Measurements from ENCODE around the gene TRAFD1. TPM values are rescaled to one million over a fixed set of nuclear protein-coding genes. Genes with fewer than 3 reads are reported as not detected.
"Not testable (repeated sequence)": the region's sequence is repeated elsewhere in the genome, so short reads cannot be mapped to it uniquely, and the experiment has no call there.

The TRAFD1 gene
- total RNA-seq, 1 experiment from 2014 or later = 52.1 TPM

DNA sequence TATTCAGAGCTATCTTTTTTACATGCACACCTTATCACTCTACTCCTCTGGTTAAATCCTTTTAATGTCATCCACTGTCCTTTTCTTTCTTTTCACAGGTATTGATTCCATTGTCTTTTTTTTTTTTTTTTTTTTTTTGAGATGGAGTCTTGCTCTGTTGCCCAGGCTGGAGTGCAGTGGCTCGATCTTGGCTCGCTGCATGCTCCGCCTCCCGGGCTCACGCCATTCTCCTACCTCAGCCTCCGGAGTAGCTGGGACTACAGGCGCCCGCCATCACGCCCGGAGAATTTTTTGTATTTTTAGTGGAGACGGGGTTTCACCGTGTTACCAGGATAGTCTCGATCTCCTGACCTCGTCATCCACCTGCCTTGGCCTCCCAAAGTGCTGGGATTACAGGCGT, 24.9 kb upstream of the TRAFD1 start:
- Histone ChIP-seq H3K79me2 (ENCODE audit: low read length) (peaks cover 98% of the 10 kb centered on the region), H3K4me1 (ENCODE audit: low read length) (peaks cover 15% of the 10 kb centered on the region), H3K36me3 (ENCODE audit: insufficient read depth, low read length) (peaks cover 55% of the 10 kb centered on the region), H4K20me1 (ENCODE audit: insufficient read depth, low read depth, low read length) (peaks cover 43% of the 10 kb centered on the region)
- not testable (repeated sequence) for H3K27ac ChIP-seq (ENCODE audit: low read length); H3K9me3 ChIP-seq (ENCODE audit: low read length); H3K4me2 ChIP-seq (ENCODE audit: low read depth, low read length, poor library complexity, severe bottlenecking); H3K9ac ChIP-seq (ENCODE audit: low read length); H3K9me2 ChIP-seq (replicated peaks; ENCODE audit: insufficient read depth, low read length); H3K4me3 ChIP-seq (ENCODE audit: low read length); H3K27me3 ChIP-seq (ENCODE audit: low read length); DNase-seq; H2AFZ ChIP-seq (ENCODE audit: low read length)

- no peak overlapping the region for H2AFZ ChIP-seq (ENCODE audit: low read length)
- H3K27ac ChIP-seq (ENCODE audit: low read length) = no peak overlapping the region
- H3K4me3 ChIP-seq (ENCODE audit: low read length) = no peak overlapping the region
- peaks cover 98% of the 10 kb centered on the region for H3K79me2 ChIP-seq (ENCODE audit: low read length)
- no peak for DNase-seq
- H3K4me1 ChIP-seq (ENCODE audit: low read length) = peaks cover 18% of the 10 kb centered on the region
- H3K9ac ChIP-seq (ENCODE audit: low read length) = no peak overlapping the region
- H3K4me2 ChIP-seq (ENCODE audit: low read depth, low read length, poor library complexity, severe bottlenecking) = no peak overlapping the region
- H3K36me3 ChIP-seq (ENCODE audit: insufficient read depth, low read length) = peaks cover 48% of the 10 kb centered on the region
- peaks cover 48% of the 10 kb centered on the region for H4K20me1 ChIP-seq (ENCODE audit: insufficient read depth, low read depth, low read length)
- no peaks in the 10 kb centered on the region for H3K27me3 ChIP-seq (ENCODE audit: low read length)
- no peaks in the 10 kb centered on the region for H3K9me2 ChIP-seq (replicated peaks; ENCODE audit: insufficient read depth, low read length)
- no peaks in the 10 kb centered on the region for H3K9me3 ChIP-seq (ENCODE audit: low read length)
Observed at GRCh38 chr12:112102127-112102526, 23.2 kb upstream of the TRAFD1 start.

DNA sequence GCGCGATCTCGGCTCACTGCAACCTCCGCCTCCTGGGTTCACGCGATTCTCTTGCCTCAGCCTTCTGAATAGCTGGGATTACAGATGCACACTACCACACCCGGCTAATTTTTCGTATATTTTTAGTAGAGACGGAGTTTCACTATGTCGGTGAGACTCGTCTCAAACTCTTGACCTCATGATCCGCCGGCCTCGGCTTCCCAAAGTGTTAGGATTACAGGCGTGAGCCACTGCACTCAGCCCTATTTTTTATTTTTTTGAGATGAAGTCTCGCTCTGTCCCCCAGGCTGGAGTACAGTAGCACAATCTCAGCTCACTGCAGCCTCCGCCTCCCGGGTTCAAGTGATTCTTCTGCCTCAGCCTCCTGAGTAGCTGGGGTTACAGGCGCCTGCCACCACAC, 22.6 kb upstream of the TRAFD1 start:
- not testable (repeated sequence) for H3K9me3 ChIP-seq (ENCODE audit: low read length); DNase-seq; H3K27me3 ChIP-seq (ENCODE audit: low read length); H3K4me2 ChIP-seq (ENCODE audit: low read depth, low read length, poor library complexity, severe bottlenecking); H3K27ac ChIP-seq (ENCODE audit: low read length); H3K9ac ChIP-seq (ENCODE audit: low read length); H2AFZ ChIP-seq (ENCODE audit: low read length); H3K9me2 ChIP-seq (replicated peaks; ENCODE audit: insufficient read depth, low read length); H3K4me3 ChIP-seq (ENCODE audit: low read length)
- Histone ChIP-seq H4K20me1 (ENCODE audit: insufficient read depth, low read depth, low read length) (peaks cover 48% of the 10 kb centered on the region), H3K4me1 (ENCODE audit: low read length) (peaks cover 24% of the 10 kb centered on the region), H3K36me3 (ENCODE audit: insufficient read depth, low read length) (peaks cover 48% of the 10 kb centered on the region), H3K79me2 (ENCODE audit: low read length) (peaks cover 98% of the 10 kb centered on the region)

- H3K27ac ChIP-seq (ENCODE audit: low read length) = no peak overlapping the region
- no peaks in the 10 kb centered on the region for H3K27me3 ChIP-seq (ENCODE audit: low read length)
- peaks cover 45% of the 10 kb centered on the region for H3K36me3 ChIP-seq (ENCODE audit: insufficient read depth, low read length)
- H2AFZ ChIP-seq (ENCODE audit: low read length) = no peak overlapping the region
- H3K4me1 ChIP-seq (ENCODE audit: low read length) = peaks cover 27% of the 10 kb centered on the region
- peaks cover 45% of the 10 kb centered on the region for H4K20me1 ChIP-seq (ENCODE audit: insufficient read depth, low read depth, low read length)
- H3K4me3 ChIP-seq (ENCODE audit: low read length) = no peak overlapping the region
- no peak overlapping the region for H3K9ac ChIP-seq (ENCODE audit: low read length)
- H3K4me2 ChIP-seq (ENCODE audit: low read depth, low read length, poor library complexity, severe bottlenecking) = no peak overlapping the region
- H3K9me3 ChIP-seq (ENCODE audit: low read length) = no peaks in the 10 kb centered on the region
- peaks cover 98% of the 10 kb centered on the region for H3K79me2 ChIP-seq (ENCODE audit: low read length)
- DNase-seq = no peak
- H3K9me2 ChIP-seq (replicated peaks; ENCODE audit: insufficient read depth, low read length) = no peaks in the 10 kb centered on the region
Observed at GRCh38 chr12:112103758-112104503, 21.4 kb upstream of the TRAFD1 start.

- Histone ChIP-seq H3K9ac (ENCODE audit: low read length) (0 out of 2 replicates have a peak overlapping the region, but pooled peaks have one; percentile 92), H3K4me1 (ENCODE audit: low read length) (peaks cover 43% of the 10 kb centered on the region), H3K36me3 (ENCODE audit: insufficient read depth, low read length) (peaks cover 36% of the 10 kb centered on the region), H4K20me1 (ENCODE audit: insufficient read depth, low read depth, low read length) (peaks cover 36% of the 10 kb centered on the region), H3K27me3 (ENCODE audit: low read length) (no peaks in the 10 kb centered on the region), H3K79me2 (ENCODE audit: low read length) (peaks cover 81% of the 10 kb centered on the region), H3K9me3 (ENCODE audit: low read length) (no peaks in the 10 kb centered on the region), H3K27ac (ENCODE audit: low read length) (peak overlapping the region; percentile 96), H3K9me2 (replicated peaks; ENCODE audit: insufficient read depth, low read length) (no peaks in the 10 kb centered on the region), H3K4me3 (ENCODE audit: low read length) (no peak overlapping the region), H2AFZ (ENCODE audit: low read length) (no peak overlapping the region), H3K4me2 (ENCODE audit: low read depth, low read length, poor library complexity, severe bottlenecking) (peak overlapping the region; percentile 98)
- DNase-seq = no peak
Observed at GRCh38 chr12:112105891-112106290, 19.5 kb upstream of the TRAFD1 start.

- H3K9me2 ChIP-seq (replicated peaks; ENCODE audit: insufficient read depth, low read length) = no peaks in the 10 kb centered on the region
- no peaks in the 10 kb centered on the region for H3K27me3 ChIP-seq (ENCODE audit: low read length)
- H3K9ac ChIP-seq (ENCODE audit: low read length) = peak overlapping the region; percentile 92
- peaks cover 45% of the 10 kb centered on the region for H3K4me1 ChIP-seq (ENCODE audit: low read length)
- no peak overlapping the region for H2AFZ ChIP-seq (ENCODE audit: low read length)
- peak overlapping the region; percentile 85 for H3K4me3 ChIP-seq (ENCODE audit: low read length)
- peaks cover 64% of the 10 kb centered on the region for H3K79me2 ChIP-seq (ENCODE audit: low read length)
- H3K9me3 ChIP-seq (ENCODE audit: low read length) = no peaks in the 10 kb centered on the region
- DNase-seq = peak; percentile 86
- H3K36me3 ChIP-seq (ENCODE audit: insufficient read depth, low read length) = peaks cover 28% of the 10 kb centered on the region
- H3K27ac ChIP-seq (ENCODE audit: low read length) = peak overlapping the region; percentile 96
- H4K20me1 ChIP-seq (ENCODE audit: insufficient read depth, low read depth, low read length) = peaks cover 32% of the 10 kb centered on the region
- peak overlapping the region; percentile 98 for H3K4me2 ChIP-seq (ENCODE audit: low read depth, low read length, poor library complexity, severe bottlenecking)
Observed at GRCh38 chr12:112107306-112108201, 17.8 kb upstream of the TRAFD1 start.

- Histone ChIP-seq H3K9ac (ENCODE audit: low read length) (peak within 1 kb of the TSS; percentile 92), H4K20me1 (ENCODE audit: insufficient read depth, low read depth, low read length) (peaks cover 23% of the 10 kb centered on the region), H3K27me3 (ENCODE audit: low read length) (no peaks in the 10 kb centered on the region), H3K9me2 (replicated peaks; ENCODE audit: insufficient read depth, low read length) (no peaks in the 10 kb centered on the region), H3K4me2 (ENCODE audit: low read depth, low read length, poor library complexity, severe bottlenecking) (peak within 1 kb of the TSS; percentile 98), H3K9me3 (ENCODE audit: low read length) (no peaks in the 10 kb centered on the region), H3K27ac (ENCODE audit: low read length) (peak within 1 kb of the TSS; percentile 96), H3K4me1 (ENCODE audit: low read length) (peaks cover 45% of the 10 kb centered on the region), H2AFZ (ENCODE audit: low read length) (0 out of 2 replicates have a peak within 1 kb of the TSS, but pooled peaks have one; percentile 36), H3K79me2 (ENCODE audit: low read length) (peaks cover 56% of the 10 kb centered on the region), H3K36me3 (ENCODE audit: insufficient read depth, low read length) (peaks cover 22% of the 10 kb centered on the region), H3K4me3 (ENCODE audit: low read length) (peak within 1 kb of the TSS; percentile 85)
- DNase-seq = peak; percentile 97
Observed at GRCh38 chr12:112108202-112109079, 16.9 kb upstream of the TRAFD1 start, which contains the start of gene NAA25. NAA25 (minus strand) TSS chr12:112108783; CDS start chr12:112108773, 10 bp downstream.

All from Karpas-422 (cell line).